Caki2 (cell line): Measurements from ENCODE around the gene IL7R. TPM values are rescaled to one million over a fixed set of nuclear protein-coding genes. Genes with fewer than 3 reads are reported as not detected.

Source experiments
- total RNA-seq: library from RNA; depleted of rRNA; stranded (reverse); fragments of >200 nt; shearing (Covaris generic); gene quantifications from 2 replicates; pipeline ENCODE4 v1.2.3, GENCODE V29; 2014; ENCODE audit warnings: low replicate concordance; rRNA removed

Gene IL7R
- total RNA-seq, 1 experiment from 2014 or later, result 0.07 TPM

Other genes with a start within 250 kb of the IL7R start
- gene SPEF2, start 239.0 kb upstream of the IL7R start, total RNA-seq, result 2.3 and 10.9 TPM in 2 replicates
- not detected in 2 replicates for gene CAPSL, start 81.7 kb downstream of the IL7R start, total RNA-seq
- gene UGT3A1, start 134.5 kb downstream of the IL7R start, total RNA-seq, result not detected in 2 replicates
- not detected in 2 replicates for gene UGT3A2, start 210.0 kb downstream of the IL7R start, total RNA-seq